OCI-LY7 (cell line): ENCODE data around the gene C17orf78. TPM values are rescaled to one million over a fixed set of nuclear protein-coding genes. Genes with fewer than 3 reads are reported as not detected.

ENCODE experiments used
- BruUV-seq: library from RNA; stranded (reverse); fragments of 400-500 nt; replicated peaks from 2 replicates; lab custom pipeline; 2021; lab: Mats Ljungman, UMichigan
- CTCF ChIA-PET: fragments of 300-600 bp; sonication (Branson Sonifier 250); formaldehyde crosslinking; loops from one replicate; lab custom pipeline; 2022; ENCODE audit warnings: antibody characterized with exemption; ENCODE audit not compliant: unreplicated experiment; lab: Charles Lee
- POLR2A ChIA-PET: fragments of 300-600 bp; sonication (Branson Sonifier 250); formaldehyde crosslinking; loops from one replicate; lab custom pipeline; 2022; ENCODE audit warnings: antibody characterized with exemption; lab: Charles Lee
- DNase-seq: peaks from one replicate; pipeline ENCODE4 v3.0.0-alpha.2; 2015; ENCODE audit warnings: low spot score
- H2AFZ ChIP-seq: fragments of 200-600 bp; sonication (generic), shearing (Covaris generic); 2 replicates; pipeline ENCODE4 v1.6.1; 2014; ENCODE audit warnings: mild to moderate bottlenecking, antibody characterized with exemption, low read length, moderate library complexity
- H3K27ac ChIP-seq: fragments of 200-600 bp; sonication (generic); 2 replicates; pipeline ENCODE4 v1.5.1; 2014; ENCODE audit warnings: mixed run types, low read depth, mild to moderate bottlenecking, moderate library complexity, low read length, inconsistent platforms; ENCODE audit not compliant: poor library complexity, severe bottlenecking
- H3K36me3 ChIP-seq: fragments of 200-600 bp; sonication (generic); 2 replicates; pipeline ENCODE4 v1.6.1; 2014; ENCODE audit warnings: mild to moderate bottlenecking, antibody characterized with exemption, low read length, moderate library complexity, mixed read lengths; ENCODE audit not compliant: insufficient read depth
- H3K4me1 ChIP-seq: fragments of 200-600 bp; sonication (generic); 2 replicates; pipeline ENCODE4 v1.5.1; 2014; ENCODE audit warnings: mild to moderate bottlenecking, low read length; ENCODE audit not compliant: insufficient read depth, poor library complexity, severe bottlenecking
- H3K4me2 ChIP-seq: fragments of 200-600 bp; sonication (generic); 2 replicates; pipeline ENCODE4 v1.6.1; 2014; ENCODE audit warnings: mild to moderate bottlenecking, low read length
- H3K4me3 ChIP-seq: fragments of 200-600 bp; sonication (generic); 2 replicates; pipeline ENCODE4 v1.5.1; 2014; ENCODE audit warnings: mild to moderate bottlenecking, low read depth, low read length; ENCODE audit not compliant: poor library complexity, severe bottlenecking
- H3K79me2 ChIP-seq: fragments of 200-600 bp; sonication (generic); 2 replicates; pipeline ENCODE4 v1.6.1; 2016; ENCODE audit warnings: low read depth, mild to moderate bottlenecking, low read length, moderate library complexity, mixed read lengths; ENCODE audit not compliant: insufficient read depth
- H3K9me2 ChIP-seq: fragments of 200-600 bp; sonication (generic); 2 replicates; pipeline ENCODE4 v1.6.1; 2016; ENCODE audit warnings: mild to moderate bottlenecking, low read length, mixed read lengths; ENCODE audit not compliant: insufficient read depth
- H3K9me3 ChIP-seq: fragments of 200-600 bp; sonication (generic); 2 replicates; pipeline ENCODE4 v1.6.1; 2014; ENCODE audit warnings: mild to moderate bottlenecking, mixed run types, low read length, mixed read lengths
- H4K20me1 ChIP-seq: fragments of 200-600 bp; sonication (generic); 2 replicates; pipeline ENCODE4 v1.6.1; 2014; ENCODE audit warnings: mild to moderate bottlenecking, antibody characterized with exemption, low read length, moderate library complexity, mixed read lengths; ENCODE audit not compliant: insufficient read depth
- CTCF ChIP-seq: fragments of 200-600 bp; sonication (generic); conservative IDR thresholded peaks from 2 replicates; pipeline ENCODE4 v1.5.1; 2014; ENCODE audit warnings: mild to moderate bottlenecking, antibody characterized with exemption, low read length, moderate library complexity, mixed read lengths
- EZH2phosphoT487 ChIP-seq: fragments of 200-600 bp; sonication (generic); IDR thresholded peaks from 2 replicates; pipeline ENCODE4 v1.6.1; 2018; ENCODE audit warnings: low read depth, borderline replicate concordance, mild to moderate bottlenecking, mixed run types, antibody characterized with exemption, low read length, moderate library complexity, mixed read lengths
- intact Hi-C: fragments of 100-400 bp; cut with micrococcal nuclease; formaldehyde crosslinking; loops from one replicate; pipeline ENCODE4 v1.10.0; 2022; ENCODE audit not compliant: unreplicated experiment
- total RNA-seq, 2 experiments: library from RNA; depleted of rRNA in 1 of 2; stranded (reverse); fragments of >200 nt in 1 of 2; shearing (Covaris generic) in 1 of 2; gene quantifications; 2 replicates each; pipeline ENCODE4 v1.2.3, GENCODE V29; 2014 to 2022

The C17orf78 gene
- total RNA-seq, 2 experiments from 2014 or later, result not detected

- intact Hi-C loops, result loop anchor here (2.0 to 5.0 kb wide), 5 partner anchors 47 to 807 kb away; partner anchors contain the start of genes AATF, ACACA, DUSP14 and SYNRG
- Histone ChIP-seq H3K4me1 (peaks cover 28% of the 10 kb centered on the region), H4K20me1 (0 out of 2 replicates have a peak, but pooled peaks cover 6% of the 10 kb centered on the region), H3K4me2 (peak overlapping the region; percentile 64), H2AFZ (peak overlapping the region; percentile 92), H3K4me3 (peak overlapping the region; percentile 78), H3K9me2 (no peaks in the 10 kb centered on the region), H3K27ac (peak overlapping the region; percentile 42), H3K9me3 (no peaks in the 10 kb centered on the region), H3K79me2 (peaks cover 39% of the 10 kb centered on the region), H3K36me3 (0 out of 2 replicates have a peak, but pooled peaks cover 9% of the 10 kb centered on the region)
- DNase-seq, result no peak
- no peak for TF ChIP-seq CTCF
- TF ChIP-seq EZH2phosphoT487, result no peak
- CTCF ChIA-PET, result no interaction called here
- BruUV-seq, result TSS peak; percentile 91
- POLR2A ChIA-PET, result interaction anchor here (0.6 kb wide), 2 partner anchors 10 to 82 kb away, joined by 3 to 5 read pairs; no protein-coding TSS in a partner anchor
Observed at GRCh38 chr17:37359682-37360188, 16.1 kb upstream of the C17orf78 start.

- CTCF ChIA-PET, result no interaction called here
- POLR2A ChIA-PET, result interaction anchor here (1.5 kb wide), 1 partner anchor 11 kb away, joined by 4 read pairs; no protein-coding TSS in a partner anchor
Observed at GRCh38 chr17:37360632-37361031, 15.2 kb upstream of the C17orf78 start.

More at GRCh38 chr17:37360632-37361031, 15.2 kb upstream of the C17orf78 start:
- DNase-seq, result no peak
- Histone ChIP-seq H3K9me3 (no peaks in the 10 kb centered on the region), H3K79me2 (peaks cover 30% of the 10 kb centered on the region), H3K4me1 (peaks cover 28% of the 10 kb centered on the region), H3K4me2 (no peak overlapping the region), H3K36me3 (0 out of 2 replicates have a peak, but pooled peaks cover 9% of the 10 kb centered on the region), H3K9me2 (no peaks in the 10 kb centered on the region), H2AFZ (no peak overlapping the region), H3K4me3 (no peak overlapping the region), H4K20me1 (0 out of 2 replicates have a peak, but pooled peaks cover 6% of the 10 kb centered on the region), H3K27ac (no peak overlapping the region)
- intact Hi-C loops, result no loop called here
- TF ChIP-seq EZH2phosphoT487, result no peak
- no peak for TF ChIP-seq CTCF
- BruUV-seq, result no TSS peak
